ENCODE data around the gene TENM3.

GRCh38 chr4:182569561-182569960, 326.4 kb downstream of the TENM3 start:
- TF ChIP-seq POLR2A (IDR thresholded peaks at IDR 0.05) (no peak), CTCF (IDR thresholded peaks at IDR 0.05) (no peak)

Data from adrenal gland (tissue), 5 donors.